Stimulated activated CD8-positive, alpha-beta memory T cell treated with anti-CD3 and anti-CD28 coated beads, Interleukin-15, amount 100 ng/mL, for 24 hours (primary cell): Measurements from ENCODE around the gene DAB1.

Experiments used
- DNase-seq: peaks from one replicate; pipeline ENCODE4 v3.0.0-alpha.2; 2020; ENCODE audit warnings: low read depth

Gene DAB1

GRCh38 chr1:57316861-57317260, 107.0 kb downstream of the DAB1 start:
- no peak for DNase-seq

GRCh38 chr1:57316291-57316690, 107.6 kb downstream of the DAB1 start:
- DNase-seq, result no peak

GRCh38 chr1:57312869-57313268, 111.0 kb downstream of the DAB1 start:
- DNase-seq, result no peak

DNA sequence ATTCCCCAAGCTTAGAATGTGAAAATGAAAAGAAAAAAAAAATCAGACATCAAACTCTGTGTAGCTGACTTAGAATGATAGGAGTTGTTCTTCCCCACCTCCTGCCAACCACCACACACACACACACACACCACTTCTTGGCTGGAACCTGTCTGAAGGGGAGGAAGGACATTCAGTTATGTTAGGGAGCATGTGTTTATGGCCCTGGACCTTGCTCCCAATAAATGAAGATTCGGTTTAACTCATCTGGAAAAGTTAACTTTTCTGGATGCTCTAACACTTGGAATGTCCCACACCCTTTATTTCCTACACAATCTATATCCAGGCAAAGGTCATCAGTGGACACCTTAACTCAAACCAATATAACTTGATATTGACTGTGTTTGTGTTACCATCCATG, 112.4 kb downstream of the DAB1 start:
- no peak for DNase-seq

GRCh38 chr1:57311006-57311405, 112.9 kb downstream of the DAB1 start:
- no peak for DNase-seq

GRCh38 chr1:57309630-57310029, 114.2 kb downstream of the DAB1 start:
- no peak for DNase-seq

DNA sequence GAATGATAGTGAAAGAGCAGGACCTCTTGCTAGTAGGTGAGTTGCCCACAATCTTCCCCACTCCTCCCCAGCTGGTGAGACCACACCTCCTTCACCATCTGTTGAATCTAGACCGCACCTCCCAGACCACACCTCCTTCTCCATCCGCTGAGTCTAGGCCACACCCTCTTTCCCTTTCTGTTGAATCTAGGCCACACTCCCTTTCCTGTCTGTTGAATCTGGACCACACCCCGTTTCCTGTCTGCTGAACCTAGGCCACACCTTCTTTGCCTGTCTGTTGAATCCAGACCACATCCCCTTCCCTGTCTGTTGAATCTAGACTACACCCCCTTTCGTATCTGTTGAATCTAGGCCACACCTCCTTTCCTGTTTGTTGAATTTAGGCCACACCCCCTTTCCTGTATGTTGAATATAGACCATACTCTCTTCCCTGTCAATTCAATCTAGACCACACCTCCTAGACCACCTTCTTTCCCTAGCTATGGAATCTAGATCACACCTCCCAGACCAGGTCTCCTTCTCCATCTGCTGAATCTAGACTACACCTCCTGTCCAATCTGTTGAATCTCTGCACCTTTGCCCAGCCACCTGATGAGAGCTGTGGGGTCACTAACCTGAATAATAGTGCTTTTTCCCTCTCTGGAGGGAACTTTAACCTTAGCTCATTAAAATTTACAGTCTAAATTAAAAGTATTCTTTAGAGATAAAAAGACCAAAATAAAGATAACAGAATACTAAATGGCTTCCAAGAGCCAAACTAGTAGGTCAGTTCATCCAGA, 116.3 kb downstream of the DAB1 start:
- no peak for DNase-seq

DNA sequence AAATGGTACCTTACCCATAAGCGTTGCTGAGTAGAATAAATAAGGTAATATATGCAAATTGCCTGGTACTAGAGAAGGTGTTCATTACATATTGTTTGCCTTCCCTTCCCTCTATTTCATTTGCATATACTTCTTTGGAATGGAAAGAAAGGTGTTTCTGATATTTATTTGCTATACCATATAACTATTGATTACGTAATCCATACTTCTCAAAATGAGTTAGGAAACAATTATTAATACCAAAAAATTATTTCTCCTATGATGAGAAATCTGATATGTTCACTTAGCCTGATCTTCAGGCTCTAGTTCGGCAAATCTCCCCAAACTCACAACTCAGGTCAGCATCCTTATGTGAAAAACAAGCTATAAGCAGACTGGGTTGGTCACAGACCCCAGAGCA, 119.3 kb downstream of the DAB1 start:
- DNase-seq, result no peak

DNA sequence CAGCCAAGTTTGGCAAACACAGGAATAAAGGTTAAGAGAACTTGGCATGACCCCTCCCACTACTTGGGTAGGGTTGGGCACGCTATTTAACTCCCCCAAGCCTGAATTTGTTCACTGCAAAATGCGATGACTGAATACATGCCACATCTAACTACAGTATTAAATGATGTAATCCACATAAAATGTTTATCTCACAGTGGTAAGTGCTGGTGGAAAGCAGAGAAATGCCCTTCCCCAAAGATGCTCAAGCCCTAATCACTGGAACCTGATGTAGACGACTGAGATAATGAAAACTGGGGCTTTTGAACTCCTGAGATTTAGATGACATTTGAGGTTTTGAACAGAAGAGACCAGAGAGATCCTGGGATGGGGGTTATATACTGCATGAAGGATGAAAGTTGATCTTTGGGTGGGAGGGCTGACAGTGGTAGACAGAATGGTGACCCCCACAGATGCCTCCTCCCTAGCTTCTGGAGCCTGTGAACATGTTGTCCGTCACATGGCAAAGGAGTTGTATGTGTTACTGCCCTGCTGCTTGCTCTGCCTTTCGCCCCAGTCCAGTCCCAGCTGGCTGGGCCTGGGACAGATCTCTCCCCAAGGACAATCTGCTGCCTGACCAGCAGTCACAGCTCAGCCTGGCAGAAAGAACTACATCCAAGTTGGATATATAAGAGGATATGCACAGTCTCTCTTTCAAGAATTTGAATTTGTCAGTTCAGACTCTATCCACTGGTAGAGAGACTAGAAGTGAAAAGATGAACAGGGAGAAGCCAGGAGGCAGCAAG, 120.9 kb downstream of the DAB1 start:
- DNase-seq, result no peak

DNA sequence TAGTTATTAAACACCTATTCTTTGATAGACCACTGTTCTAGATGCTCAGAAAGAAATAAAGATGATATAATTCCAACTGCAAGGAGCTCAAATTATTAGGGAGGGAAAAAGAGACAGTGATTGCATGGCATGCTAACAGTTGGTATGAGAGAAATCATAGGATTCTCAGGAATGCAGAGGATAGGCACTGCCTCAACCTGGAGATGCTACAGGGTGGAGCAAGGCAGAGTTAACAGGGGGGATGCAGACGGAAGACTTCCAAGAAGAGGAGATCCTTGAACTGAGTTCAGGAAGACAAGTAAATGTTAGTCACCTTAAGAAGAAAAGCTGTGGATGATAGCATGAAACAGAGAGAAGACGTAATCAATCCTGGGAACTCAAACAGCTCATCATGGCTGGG, 123.7 kb downstream of the DAB1 start:
- DNase-seq, result no peak

DNA sequence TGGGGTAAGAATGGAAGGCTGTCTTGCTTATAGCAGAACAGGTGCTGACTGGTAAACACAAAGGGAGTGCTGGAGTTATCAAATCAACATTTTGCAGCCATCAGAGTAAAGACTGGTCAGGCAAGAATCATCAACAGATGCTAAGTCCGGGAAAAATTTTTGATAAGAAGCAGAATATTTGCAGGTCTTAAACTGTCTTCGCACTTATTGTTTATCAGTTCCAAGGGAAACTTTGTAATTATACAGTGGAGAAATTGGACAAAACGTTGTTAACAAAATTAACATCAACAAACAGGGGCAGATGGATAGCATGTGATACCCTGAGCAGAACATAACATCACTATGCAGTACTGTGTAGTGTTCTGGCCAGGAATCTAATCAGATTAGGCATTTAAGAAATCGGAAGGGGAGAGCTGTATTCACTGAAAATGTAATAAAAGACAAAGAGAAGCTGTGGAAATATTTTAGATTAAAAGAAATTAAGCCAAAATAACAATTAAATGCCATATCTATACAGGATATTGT, 127.1 kb downstream of the DAB1 start:
- DNase-seq, result no peak

- no peak for DNase-seq
These were observed 128.5 kb downstream of the DAB1 start for GRCh38 chr1:57295326-57295725.

GRCh38 chr1:57294177-57294576, 129.7 kb downstream of the DAB1 start:
- no peak for DNase-seq

DNA sequence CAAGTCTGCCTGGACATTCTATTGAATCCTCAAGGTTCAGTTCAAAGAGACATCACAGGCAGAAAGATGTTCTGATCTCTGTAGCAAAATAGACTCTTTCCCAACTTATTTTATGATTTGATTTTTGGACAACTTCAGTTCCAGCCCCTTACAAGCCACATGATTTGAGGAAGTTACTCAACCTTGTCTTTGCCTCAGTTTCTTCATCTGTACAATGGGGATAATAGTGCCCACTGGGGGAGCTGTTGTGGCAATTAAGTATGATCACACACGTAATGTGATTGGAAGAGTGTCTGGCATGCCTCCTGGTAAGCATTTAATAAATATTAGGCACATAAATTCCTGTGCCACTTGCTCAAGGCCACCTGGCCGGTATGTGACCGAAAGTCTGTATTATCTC, 130.6 kb downstream of the DAB1 start:
- no peak for DNase-seq

GRCh38 chr1:57289781-57290180, 134.1 kb downstream of the DAB1 start:
- DNase-seq, result no peak

GRCh38 chr1:57285992-57286391, 137.9 kb downstream of the DAB1 start:
- no peak for DNase-seq

GRCh38 chr1:57282411-57282810, 141.4 kb downstream of the DAB1 start:
- no peak for DNase-seq

DNA sequence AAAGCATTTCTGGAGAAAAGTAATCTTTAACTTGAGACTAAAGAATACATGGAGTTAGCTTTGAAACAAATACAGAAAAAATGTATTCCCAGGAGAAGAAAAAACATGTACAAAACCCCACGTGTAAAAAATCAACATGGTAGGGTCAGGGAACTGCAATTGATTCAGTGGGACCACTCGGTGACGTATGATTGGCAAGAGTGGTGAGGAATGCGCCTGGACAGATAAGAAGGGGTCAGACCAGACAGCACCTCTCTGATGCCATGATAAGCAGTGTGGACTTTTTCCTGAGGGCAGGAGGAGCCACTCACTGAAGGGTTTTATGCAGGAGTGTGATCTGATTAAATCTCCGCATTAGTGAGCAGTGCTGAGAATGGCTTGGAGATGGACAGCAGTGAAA, 142.5 kb downstream of the DAB1 start:
- DNase-seq, result no peak

GRCh38 chr1:57279909-57280666, 143.8 kb downstream of the DAB1 start:
- no peak for DNase-seq

- DNase-seq, result no peak
These were observed 145.3 kb downstream of the DAB1 start for GRCh38 chr1:57278558-57278957.

- no peak for DNase-seq
These were observed 146.2 kb downstream of the DAB1 start for GRCh38 chr1:57277681-57278080.

GRCh38 chr1:57276918-57277317, 146.9 kb downstream of the DAB1 start:
- DNase-seq, result no peak

DNA sequence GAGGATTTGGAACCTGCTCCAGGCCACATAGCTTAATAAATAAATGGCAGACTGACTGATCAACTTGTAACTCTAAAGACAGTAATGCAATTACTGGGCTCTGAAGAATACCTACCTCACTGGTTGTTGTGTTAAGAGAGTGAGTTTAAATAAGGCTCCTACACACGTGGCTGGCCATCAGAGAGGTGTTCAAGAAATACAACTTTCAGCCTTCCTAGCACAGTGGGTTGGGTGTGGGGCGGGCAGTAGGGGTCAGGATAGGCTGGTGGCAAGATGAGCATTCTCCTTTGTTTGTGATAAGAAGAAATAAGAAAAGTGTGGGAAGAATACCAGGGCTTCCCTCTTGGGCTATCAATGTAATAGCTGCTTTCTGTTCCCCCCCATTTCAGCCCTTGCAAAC, 151.3 kb downstream of the DAB1 start:
- no peak for DNase-seq
